ENCODE measurements around the gene MEOX1.

Gene MEOX1

GRCh38 chr17:43637563-43638323, 24.0 kb downstream of the MEOX1 start:
- H3K9me3 ChIP-seq (ENCODE audit: low read length), result no peaks in the 10 kb centered on the region
- H3K36me3 ChIP-seq (ENCODE audit: insufficient read depth, low read length), result no peaks in the 10 kb centered on the region
- TF ChIP-seq CTCF (IDR thresholded peaks at IDR 0.05; ENCODE audit: low read length) (no peak), EZH2 (IDR thresholded peaks at IDR 0.05; ENCODE audit: borderline replicate concordance, low read length) (no peak)
- H2AFZ ChIP-seq (ENCODE audit: low read length), result no peak overlapping the region
- H3K27me3 ChIP-seq (ENCODE audit: insufficient read depth, low read length), result no peaks in the 10 kb centered on the region
- H3K79me2 ChIP-seq (ENCODE audit: insufficient read depth, low read length), result no peaks in the 10 kb centered on the region
- H3K27ac ChIP-seq (ENCODE audit: low read depth, low read length, poor library complexity, severe bottlenecking), result no peak overlapping the region
- no peaks in the 10 kb centered on the region for H4K20me1 ChIP-seq (ENCODE audit: insufficient read depth, low read length)
- H3K9ac ChIP-seq (ENCODE audit: low read length), result no peak overlapping the region
- H3K4me1 ChIP-seq (ENCODE audit: insufficient read depth, low read length, severe bottlenecking), result no peaks in the 10 kb centered on the region
- no peak overlapping the region for H3K4me2 ChIP-seq (ENCODE audit: low read length)
- no peak overlapping the region for H3K4me3 ChIP-seq (ENCODE audit: low read depth, low read length, poor library complexity, severe bottlenecking)
- no peaks in the 10 kb centered on the region for H3K9me2 ChIP-seq (ENCODE audit: low read depth, low read length)
- H3F3A ChIP-seq (ENCODE audit: insufficient read depth, low read length), result no peaks in the 10 kb centered on the region

- Histone ChIP-seq H2AFZ (ENCODE audit: low read length) (no peak overlapping the region), H3K79me2 (ENCODE audit: insufficient read depth, low read length) (no peaks in the 10 kb centered on the region), H3K4me1 (ENCODE audit: insufficient read depth, low read length, severe bottlenecking) (no peaks in the 10 kb centered on the region), H3K9me3 (ENCODE audit: low read length) (no peaks in the 10 kb centered on the region), H3K4me2 (ENCODE audit: low read length) (no peak overlapping the region), H4K20me1 (ENCODE audit: insufficient read depth, low read length) (no peaks in the 10 kb centered on the region), H3K27me3 (ENCODE audit: insufficient read depth, low read length) (no peaks in the 10 kb centered on the region), H3K36me3 (ENCODE audit: insufficient read depth, low read length) (no peaks in the 10 kb centered on the region), H3K4me3 (ENCODE audit: low read depth, low read length, poor library complexity, severe bottlenecking) (no peak overlapping the region), H3K9me2 (ENCODE audit: low read depth, low read length) (no peaks in the 10 kb centered on the region), H3F3A (ENCODE audit: insufficient read depth, low read length) (no peaks in the 10 kb centered on the region), H3K27ac (ENCODE audit: low read depth, low read length, poor library complexity, severe bottlenecking) (no peak overlapping the region), H3K9ac (ENCODE audit: low read length) (no peak overlapping the region)
- TF ChIP-seq EZH2 (IDR thresholded peaks at IDR 0.05; ENCODE audit: borderline replicate concordance, low read length) (no peak), CTCF (IDR thresholded peaks at IDR 0.05; ENCODE audit: low read length) (no peak)
Measured at GRCh38 chr17:43636426-43636825, 25.3 kb downstream of the MEOX1 start.

- Histone ChIP-seq H3K4me3 (ENCODE audit: low read depth, low read length, poor library complexity, severe bottlenecking) (no peak overlapping the region), H3K27me3 (ENCODE audit: insufficient read depth, low read length) (no peaks in the 10 kb centered on the region), H3K9me3 (ENCODE audit: low read length) (no peaks in the 10 kb centered on the region), H2AFZ (ENCODE audit: low read length) (no peak overlapping the region), H3K4me2 (ENCODE audit: low read length) (no peak overlapping the region), H4K20me1 (ENCODE audit: insufficient read depth, low read length) (no peaks in the 10 kb centered on the region), H3K9me2 (ENCODE audit: low read depth, low read length) (no peaks in the 10 kb centered on the region), H3K27ac (ENCODE audit: low read depth, low read length, poor library complexity, severe bottlenecking) (no peak overlapping the region), H3K4me1 (ENCODE audit: insufficient read depth, low read length, severe bottlenecking) (no peaks in the 10 kb centered on the region), H3K9ac (ENCODE audit: low read length) (no peak overlapping the region), H3K79me2 (ENCODE audit: insufficient read depth, low read length) (no peaks in the 10 kb centered on the region), H3K36me3 (ENCODE audit: insufficient read depth, low read length) (no peaks in the 10 kb centered on the region), H3F3A (ENCODE audit: insufficient read depth, low read length) (no peaks in the 10 kb centered on the region)
- TF ChIP-seq EZH2 (IDR thresholded peaks at IDR 0.05; ENCODE audit: borderline replicate concordance, low read length), result no peak
- no peak for TF ChIP-seq CTCF (IDR thresholded peaks at IDR 0.05; ENCODE audit: low read length)
Measured at GRCh38 chr17:43634591-43635125, 27.1 kb downstream of the MEOX1 start.

Data from OCI-LY1 (cell line).